H1 (cell line): Measurements from ENCODE around the gene CCNY. TPM values are rescaled to one million over a fixed set of nuclear protein-coding genes. Genes with fewer than 3 reads are reported as not detected.

Experiments
- CREB1 ChIP-seq: IDR thresholded peaks from 2 replicates; pipeline ENCODE4 v1.6.1; 2012; ENCODE audit warnings: inconsistent platforms
- KDM4A ChIP-seq: IDR thresholded peaks from one replicate; pipeline ENCODE4 v1.7.1; 2012; ENCODE audit warnings: low read depth, mild to moderate bottlenecking, moderate library complexity, low read length, inconsistent platforms; ENCODE audit not compliant: severe bottlenecking
- SP1 ChIP-seq: IDR thresholded peaks from 2 replicates; pipeline ENCODE4 v1.6.1; 2011; ENCODE audit warnings: low read depth, low read length
- SP2 ChIP-seq: IDR thresholded peaks from 2 replicates; pipeline ENCODE4 v1.6.1; 2012; ENCODE audit warnings: mild to moderate bottlenecking, low read length, inconsistent platforms
- polyA plus RNA-seq, 7 experiments: library from polyadenylated mRNA; depleted of rRNA in 3 of 7; stranded (reverse) in 5 of 7; unstranded in 2 of 7; fragments of >200 nt in 5 of 7; fragments of 200-250 nt in 2 of 7; gene quantifications; 1 replicate in 5 of 7; 2 replicates in 1 of 7; 4 replicates in 1 of 7; pipeline versions ENCODE4 v1.2.1 to v1.2.3, GENCODE V29; 2011 to 2013; ENCODE audit warnings: missing spikeins in 2 of 7, mixed read lengths in 2 of 7
- total RNA-seq: library from RNA; stranded (reverse); fragmentation: NEBNext Ultra II Directional; extraction: Animal tissue kit (Norgen Biotek cat#: 25700); gene quantifications from 2 replicates; pipeline ENCODE4 v1.2.1, GENCODE V29; 2021
- TF ChIP-seq, protein P1 (sequence below): IDR thresholded peaks from 2 replicates; pipeline ENCODE4 v1.6.1; 2011; ENCODE audit warnings: low read depth, mild to moderate bottlenecking, low read length; ENCODE audit not compliant: insufficient read depth

CCNY gene
- total and polyA plus RNA-seq, 2 of the 8 experiments (the other 6 are each of a cell fraction or from before 2014, with no cell fraction given), result 25.3 to 68.2 TPM

GRCh38 chr10:35368485-35369048 lies 32.3 kb downstream of the CCNY start (continued):
- TF ChIP-seq KDM4A (no peak), SP1 (no peak), SP2 (no peak), CREB1 (no peak)
- TF ChIP-seq, protein P1, sequence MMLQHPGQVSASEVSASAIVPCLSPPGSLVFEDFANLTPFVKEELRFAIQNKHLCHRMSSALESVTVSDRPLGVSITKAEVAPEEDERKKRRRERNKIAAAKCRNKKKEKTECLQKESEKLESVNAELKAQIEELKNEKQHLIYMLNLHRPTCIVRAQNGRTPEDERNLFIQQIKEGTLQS, result no peak
